Medulla oblongata (tissue), 1 donor: ENCODE measurements around the gene ZNRF3.
"Not testable (repeated sequence)": the region's sequence is repeated elsewhere in the genome, so short reads cannot be mapped to it uniquely, and the experiment has no call there.

Source experiments
- DNase-seq: peaks from one replicate; pipeline ENCODE4 v3.0.0-alpha.2; 2015; ENCODE audit errors: extremely low spot score

The ZNRF3 gene

GRCh38 chr22:28931844-28932567, 48.6 kb downstream of the ZNRF3 start:
- DNase-seq: no peak

- DNase-seq: no peak
Measured at GRCh38 chr22:28933321-28933720, 49.9 kb downstream of the ZNRF3 start.

- no peak for DNase-seq
Measured at GRCh38 chr22:28934026-28934425, 50.7 kb downstream of the ZNRF3 start.

GRCh38 chr22:28935140-28935539, 51.8 kb downstream of the ZNRF3 start:
- no peak for DNase-seq

GRCh38 chr22:28935713-28936112, 52.3 kb downstream of the ZNRF3 start:
- no peak for DNase-seq

- DNase-seq: no peak
Measured at GRCh38 chr22:28936200-28936599, 52.8 kb downstream of the ZNRF3 start.

- no peak for DNase-seq
Measured at GRCh38 chr22:28937206-28938025, 54.0 kb downstream of the ZNRF3 start.

GRCh38 chr22:28938286-28938833, 55.0 kb downstream of the ZNRF3 start:
- DNase-seq: no peak

GRCh38 chr22:28939394-28939793, 56.0 kb downstream of the ZNRF3 start:
- no peak for DNase-seq

- DNase-seq: no peak
Measured at GRCh38 chr22:28939932-28940331, 56.6 kb downstream of the ZNRF3 start.

GRCh38 chr22:28940441-28940840, 57.1 kb downstream of the ZNRF3 start:
- no peak for DNase-seq

- DNase-seq: no peak
Measured at GRCh38 chr22:28942333-28942732, 59.0 kb downstream of the ZNRF3 start.

- no peak for DNase-seq
Measured at GRCh38 chr22:28942801-28943500, 59.6 kb downstream of the ZNRF3 start.

GRCh38 chr22:28943501-28943879, 60.1 kb downstream of the ZNRF3 start:
- no peak for DNase-seq

- no peak for DNase-seq
Measured at GRCh38 chr22:28947125-28947524, 63.8 kb downstream of the ZNRF3 start.

- DNase-seq: no peak
Measured at GRCh38 chr22:28948424-28948823, 65.1 kb downstream of the ZNRF3 start.

GRCh38 chr22:28948860-28949551, 65.6 kb downstream of the ZNRF3 start:
- not testable (repeated sequence) for DNase-seq

- no peak for DNase-seq
Measured at GRCh38 chr22:28949788-28950187, 66.4 kb downstream of the ZNRF3 start.

GRCh38 chr22:28950617-28951411, 67.4 kb downstream of the ZNRF3 start:
- DNase-seq: no peak

- DNase-seq: no peak
Measured at GRCh38 chr22:28951530-28951929, 68.2 kb downstream of the ZNRF3 start.
